Neural progenitor cell (in vitro differentiated cells): ENCODE measurements around the gene SLC19A1. TPM values are rescaled to one million over a fixed set of nuclear protein-coding genes. Genes with fewer than 3 reads are reported as not detected.
A peak's percentile ranks its signal among the peaks of the same experiment; 100 is the strongest.

ENCODE experiments used
- DNase-seq: peaks from one replicate; pipeline ENCODE4 v3.0.0-alpha.2; 2016; ENCODE audit warnings: low spot score
- H2AFZ ChIP-seq: fragments of 200-600 bp; sonication (generic); replicated peaks from 2 replicates; pipeline ENCODE4 v1.6.1; 2016; ENCODE audit warnings: antibody characterized with exemption
- H3F3A ChIP-seq: fragments of 200-600 bp; sonication (generic); 2 replicates; pipeline ENCODE4 v1.6.1; 2016; ENCODE audit warnings: antibody characterized with exemption, low read depth
- H3K27ac ChIP-seq: fragments of 200-600 bp; sonication (generic); 2 replicates; pipeline ENCODE4 v1.5.1; 2016; ENCODE audit warnings: mild to moderate bottlenecking
- H3K27me3 ChIP-seq: fragments of 200-600 bp; sonication (generic); 2 replicates; pipeline ENCODE4 v1.6.1; 2016; ENCODE audit warnings: mild to moderate bottlenecking, moderate library complexity
- H3K36me3 ChIP-seq: fragments of 200-600 bp; sonication (generic); 2 replicates; pipeline ENCODE4 v1.5.1; 2016
- H3K4me1 ChIP-seq: fragments of 200-600 bp; sonication (generic); 2 replicates; pipeline ENCODE4 v1.6.1; 2016; ENCODE audit warnings: mixed run types
- H3K4me2 ChIP-seq: fragments of 200-600 bp; sonication (generic); 2 replicates; pipeline ENCODE4 v1.6.1; 2016
- H3K4me3 ChIP-seq: fragments of 200-600 bp; sonication (generic); 2 replicates; pipeline ENCODE4 v1.5.1; 2016
- H3K79me2 ChIP-seq: fragments of 200-600 bp; sonication (generic); 2 replicates; pipeline ENCODE4 v1.6.1; 2016; ENCODE audit warnings: low read depth
- H3K9ac ChIP-seq: fragments of 200-600 bp; sonication (generic); 2 replicates; pipeline ENCODE4 v1.6.1; 2016
- H3K9me3 ChIP-seq: fragments of 200-600 bp; sonication (generic); 2 replicates; pipeline ENCODE4 v1.5.1; 2016; ENCODE audit warnings: low read depth
- H4K20me1 ChIP-seq: fragments of 200-600 bp; sonication (generic); 2 replicates; pipeline ENCODE4 v1.6.1; 2016; ENCODE audit warnings: low read depth
- H3K27ac Mint-ChIP-seq: 3 replicates; pipeline ENCODE4 v1.8.0; 2021; ENCODE audit warnings: mixed read lengths
- H3K27me3 Mint-ChIP-seq: 2 replicates; pipeline ENCODE4 v1.8.0; 2022; ENCODE audit warnings: low read depth, mild to moderate bottlenecking, inconsistent platforms, moderate library complexity, mixed read lengths; ENCODE audit not compliant: insufficient read depth
- H3K36me3 Mint-ChIP-seq: 3 replicates; pipeline ENCODE4 v1.8.0; 2021; ENCODE audit warnings: mixed read lengths
- H3K4me1 Mint-ChIP-seq: 3 replicates; pipeline ENCODE4 v1.8.0; 2021; ENCODE audit warnings: mixed read lengths
- H3K4me3 Mint-ChIP-seq: 3 replicates; pipeline ENCODE4 v1.8.0; 2021; ENCODE audit warnings: mild to moderate bottlenecking, moderate library complexity, mixed read lengths
- H3K9me3 Mint-ChIP-seq: 3 replicates; pipeline ENCODE4 v1.8.0; 2020; ENCODE audit warnings: mixed read lengths
- CTCF ChIP-seq: fragments of 200-600 bp; sonication (generic); IDR thresholded peaks from 2 replicates; pipeline ENCODE4 v1.5.1; 2017; ENCODE audit warnings: antibody characterized with exemption, mild to moderate bottlenecking
- EZH2 ChIP-seq: fragments of 200-600 bp; sonication (generic); IDR thresholded peaks from 2 replicates; pipeline ENCODE4 v1.6.1; 2017; ENCODE audit warnings: antibody characterized with exemption, mild to moderate bottlenecking, moderate library complexity
- EZH2phosphoT487 ChIP-seq: fragments of 200-600 bp; sonication (generic); IDR thresholded peaks from 2 replicates; pipeline ENCODE4 v1.6.1; 2017; ENCODE audit warnings: antibody characterized with exemption
- total RNA-seq: library from RNA; depleted of rRNA; stranded (reverse); fragments of >200 nt; gene quantifications from 2 replicates; pipeline ENCODE4 v1.2.3, GENCODE V29; 2015; ENCODE audit warnings: low replicate concordance

The SLC19A1 gene
- total RNA-seq, 1 donor from 2014 or later = 7.7 TPM

GRCh38 chr21:45590246-45590725 lies 48.0 kb upstream of the SLC19A1 start:
- H3K9me3 ChIP-seq = peaks cover 8% of the 10 kb centered on the region
- Mint-ChIP-seq H3K27me3 (peaks cover 15% of the 10 kb centered on the region), H3K9me3 (peaks cover 26% of the 10 kb centered on the region), H3K27ac (no peak overlapping the region), H3K36me3 (peaks cover 2% of the 10 kb centered on the region), H3K4me1 (no peaks in the 10 kb centered on the region), H3K4me3 (no peak overlapping the region)
- peaks cover 16% of the 10 kb centered on the region for H3F3A ChIP-seq
- H3K4me3 ChIP-seq = peak overlapping the region; percentile 57
- no peaks in the 10 kb centered on the region for H3K36me3 ChIP-seq
- no peaks in the 10 kb centered on the region for H4K20me1 ChIP-seq
- peak; percentile 37 for TF ChIP-seq EZH2phosphoT487
- peak; percentile 50 for TF ChIP-seq EZH2
- TF ChIP-seq CTCF = no peak
- H3K4me2 ChIP-seq = peak overlapping the region; percentile 80
- no peak overlapping the region for H3K27ac ChIP-seq
- peak; percentile 80 for DNase-seq
- H3K27me3 ChIP-seq = peaks cover 37% of the 10 kb centered on the region
- peak overlapping the region; percentile 95 for H2AFZ ChIP-seq
- no peaks in the 10 kb centered on the region for H3K79me2 ChIP-seq
- peaks cover 4% of the 10 kb centered on the region for H3K4me1 ChIP-seq
- no peak overlapping the region for H3K9ac ChIP-seq

- Histone ChIP-seq H2AFZ (peak overlapping the region; percentile 95), H3F3A (peaks cover 16% of the 10 kb centered on the region), H3K4me2 (peak overlapping the region; percentile 80), H3K79me2 (no peaks in the 10 kb centered on the region), H3K4me3 (peak overlapping the region; percentile 57), H4K20me1 (no peaks in the 10 kb centered on the region), H3K9ac (no peak overlapping the region), H3K36me3 (no peaks in the 10 kb centered on the region), H3K9me3 (peaks cover 8% of the 10 kb centered on the region), H3K27me3 (peaks cover 37% of the 10 kb centered on the region), H3K4me1 (peaks cover 4% of the 10 kb centered on the region), H3K27ac (no peak overlapping the region)
- Mint-ChIP-seq H3K4me3 (no peak overlapping the region), H3K9me3 (peaks cover 26% of the 10 kb centered on the region), H3K27ac (no peak overlapping the region), H3K36me3 (peaks cover 2% of the 10 kb centered on the region), H3K27me3 (peaks cover 13% of the 10 kb centered on the region), H3K4me1 (no peaks in the 10 kb centered on the region)
- no peak for TF ChIP-seq CTCF
- TF ChIP-seq EZH2 = no peak
- no peak for TF ChIP-seq EZH2phosphoT487
- DNase-seq = no peak
Observed at GRCh38 chr21:45589686-45590245, 47.5 kb upstream of the SLC19A1 start.

- no peaks in the 10 kb centered on the region for H3K79me2 ChIP-seq
- no peak overlapping the region for H3K9ac ChIP-seq
- no peak overlapping the region for H3K27ac Mint-ChIP-seq
- peaks cover 16% of the 10 kb centered on the region for H3F3A ChIP-seq
- peaks cover 37% of the 10 kb centered on the region for H3K27me3 ChIP-seq
- no peak overlapping the region for H3K4me2 ChIP-seq
- H3K36me3 ChIP-seq = no peaks in the 10 kb centered on the region
- H2AFZ ChIP-seq = no peak overlapping the region
- H3K9me3 ChIP-seq = peaks cover 8% of the 10 kb centered on the region
- H3K9me3 Mint-ChIP-seq = peaks cover 32% of the 10 kb centered on the region
- H3K27me3 Mint-ChIP-seq = peaks cover 11% of the 10 kb centered on the region
- H3K27ac ChIP-seq = no peak overlapping the region
- DNase-seq = no peak
- H4K20me1 ChIP-seq = no peaks in the 10 kb centered on the region
- H3K4me3 ChIP-seq = no peak overlapping the region
- no peaks in the 10 kb centered on the region for H3K4me1 Mint-ChIP-seq
- H3K36me3 Mint-ChIP-seq = peaks cover 2% of the 10 kb centered on the region
- TF ChIP-seq EZH2phosphoT487 = no peak
- no peak for TF ChIP-seq EZH2
- TF ChIP-seq CTCF = no peak
- peaks cover 4% of the 10 kb centered on the region for H3K4me1 ChIP-seq
- no peak overlapping the region for H3K4me3 Mint-ChIP-seq
Observed at GRCh38 chr21:45588871-45589491, 46.7 kb upstream of the SLC19A1 start.
